HepG2 (cell line): Measurements from ENCODE around the gene UBTD2. TPM values are rescaled to one million over a fixed set of nuclear protein-coding genes. Genes with fewer than 3 reads are reported as not detected.

Source experiments
- ATAC-seq: fragments of 200-7000 bp; cut with Tn5 transposase; 3 replicates; pipeline ENCODE4 v1.9.1; 2020; ENCODE audit warnings: mild to moderate bottlenecking, moderate library complexity
- BruUV-seq: library from RNA; stranded (reverse); fragments of 400-500 nt; replicated peaks from 2 replicates; lab custom pipeline; 2021; lab: Mats Ljungman, UMichigan
- CTCF ChIA-PET: fragments of 300-600 bp; formaldehyde crosslinking; extraction: SDS; loops from one replicate; lab custom pipeline; 2021; ENCODE audit warnings: low total read pairs, inconsistent platforms, low intra/inter-chr PET ratio; lab: Yijun Ruan, JAX
- POLR2A ChIA-PET: fragments of 350-600 bp; sonication (Branson Sonifier 250); formaldehyde crosslinking; loops from one replicate; lab custom pipeline; 2020; ENCODE audit warnings: antibody characterized with exemption, inconsistent platforms; lab: Yijun Ruan, JAX
- DNase-seq: peaks from one replicate; pipeline ENCODE4 v3.0.0-alpha.2; 2015; ENCODE audit warnings: low spot score
- FAIRE-seq: peaks from 3 replicates; lab custom pipeline; 2011; peaks lifted over from hg19 to GRCh38; lab: Jason Lieb, UNC
- H2AFZ ChIP-seq: one replicate; pipeline ENCODE4 v1.6.1; 2011; ENCODE audit warnings: low read length, inconsistent platforms
- H3K27ac ChIP-seq: fragments of 300-600 bp; 3 replicates; pipeline ENCODE4 v1.8.0; 2011; ENCODE audit warnings: mixed run types, mild to moderate bottlenecking, mixed read lengths, low read length, inconsistent platforms; ENCODE audit not compliant: insufficient read depth; ENCODE audit errors: extremely low read length
- H3K27me3 ChIP-seq, 2 experiments: fragments of 200-600 bp in 1 of 2; 2 replicates in 1 of 2; 3 replicates in 1 of 2; pipeline versions ENCODE4 v1.6.0 to v1.8.0; 2011; ENCODE audit warnings: low read length in 2 of 2, mild to moderate bottlenecking in 2 of 2, moderate library complexity in 2 of 2, inconsistent platforms in 1 of 2; ENCODE audit not compliant: insufficient read depth in 2 of 2, control insufficient read depth in 1 of 2
- H3K36me3 ChIP-seq, 2 experiments: fragments of 200-600 bp in 1 of 2; replicated peaks in 1 of 2; 2 replicates in 1 of 2; 3 replicates in 1 of 2; pipeline versions ENCODE4 v1.5.1 to v1.8.0; 2011; ENCODE audit warnings: low read length in 2 of 2, inconsistent platforms in 1 of 2; ENCODE audit not compliant: insufficient read depth in 2 of 2, control insufficient read depth in 1 of 2
- H3K4me1 ChIP-seq: 2 replicates; pipeline ENCODE4 v1.5.1; 2012; ENCODE audit warnings: low read length, inconsistent platforms; ENCODE audit not compliant: insufficient read depth
- H3K4me2 ChIP-seq: 2 replicates; pipeline ENCODE4 v1.6.0; 2011; ENCODE audit warnings: low read depth, low read length, inconsistent platforms
- H3K4me3 ChIP-seq, 3 experiments: fragments of 200-600 bp in 1 of 3; sonication (generic), shearing (Covaris generic) in 1 of 3; replicated peaks in 1 of 3; 2 replicates each; pipeline ENCODE4 v1.5.1; 2011 to 2016; ENCODE audit warnings: low read length in 3 of 3, inconsistent platforms in 2 of 3, low read depth in 2 of 3, mild to moderate bottlenecking in 2 of 3, control low read depth in 1 of 3, mixed read lengths in 1 of 3; ENCODE audit not compliant: insufficient read depth in 1 of 3
- H3K79me2 ChIP-seq: one replicate; pipeline ENCODE4 v1.6.1; 2011; ENCODE audit warnings: low read length, inconsistent platforms; ENCODE audit not compliant: insufficient read depth
- H3K9ac ChIP-seq: 2 replicates; pipeline ENCODE4 v1.6.0; 2011; ENCODE audit warnings: mild to moderate bottlenecking, low read depth, low read length, inconsistent platforms; ENCODE audit not compliant: insufficient read depth
- H3K9me3 ChIP-seq: 2 replicates; pipeline ENCODE4 v1.5.1; 2012; ENCODE audit warnings: mild to moderate bottlenecking, low read length
- H4K20me1 ChIP-seq: 2 replicates; pipeline ENCODE4 v1.6.0; 2011; ENCODE audit warnings: inconsistent platforms, mild to moderate bottlenecking, low read length, moderate library complexity; ENCODE audit not compliant: insufficient read depth
- AHR ChIP-seq: IDR thresholded peaks from 2 replicates; pipeline ENCODE4 v1.6.1; 2018; ENCODE audit warnings: missing genetic modification reagents, missing compliant biosample characterization
- HMGA1 ChIP-seq: sonication (generic); formaldehyde crosslinking; conservative IDR thresholded peaks from 2 replicates; pipeline ENCODE4 v1.4.0; 2020; ENCODE audit warnings: missing genetic modification reagents
- ZFX ChIP-seq: sonication (generic); formaldehyde crosslinking; IDR thresholded peaks from 2 replicates; pipeline ENCODE4 v1.4.0; 2020; ENCODE audit warnings: mild to moderate bottlenecking, low read depth, missing genetic modification reagents, moderate library complexity
- WGBS: methylation state at CpG from one replicate; pipeline ENCODE4 v1.1.6; 2017; ENCODE audit warnings: low lambda C conversion rate; 5-methylcytosine and 5-hydroxymethylcytosine counted together
- in situ Hi-C: cut with HindIII; loops from 2 replicates; pipeline ENCODE4 v1.10.0; 2017; ENCODE audit warnings: low pct_unique_long_range_greater_than_20kb; ENCODE audit not compliant: extremely low pct_ligation_motif_present
- intact Hi-C: fragments of 100-400 bp; cut with micrococcal nuclease; formaldehyde crosslinking; loops from one replicate; pipeline ENCODE4 v1.10.0; 2022; ENCODE audit not compliant: unreplicated experiment
- polyA plus RNA-seq, 8 experiments: library from polyadenylated mRNA; depleted of rRNA in 3 of 8; stranded (reverse) in 7 of 8; unstranded in 1 of 8; fragments of >200 nt; fragmentation: Illumina TruSeq in 4 of 8; extraction: Trizol in 4 of 8; gene quantifications; 2 replicates each; pipeline versions ENCODE4 v1.2.1 to v1.2.3, GENCODE V29; 2011 to 2016; ENCODE audit warnings: low read depth in 4 of 8, missing spikeins in 1 of 8, mixed read lengths in 1 of 8; ENCODE audit not compliant: insufficient read depth in 1 of 8
- total RNA-seq, 5 experiments: library from RNA; depleted of rRNA; stranded (reverse); fragments of >200 nt; fragmentation: Illumina TruSeq; extraction: Trizol; gene quantifications; 2 replicates each; pipeline ENCODE4 v1.2.3, GENCODE V29; 2016; ENCODE audit warnings: low read depth in 1 of 5
- TF ChIP-seq, protein P1 (sequence below): sonication (generic); formaldehyde crosslinking; IDR thresholded peaks from 2 replicates; pipeline ENCODE4 v1.5.0; 2020; ENCODE audit warnings: mild to moderate bottlenecking, missing genetic modification reagents, borderline replicate concordance
- TF ChIP-seq, protein P2 (sequence below): sonication (generic); formaldehyde crosslinking; IDR thresholded peaks from 2 replicates; pipeline ENCODE4 v1.4.0; 2020; ENCODE audit warnings: mild to moderate bottlenecking, missing genetic modification reagents

The UBTD2 gene
- total and polyA plus RNA-seq, 2 of the 13 experiments (the other 11 are each of a cell fraction or from before 2014, with no cell fraction given), result 15.2 to 24.1 TPM

GRCh38 chr5:172189693-172190296 is 93.8 kb downstream of the UBTD2 start:
- no peaks in the 10 kb centered on the region for H3K27me3 ChIP-seq
- no TSS peak for BruUV-seq

More at GRCh38 chr5:172189693-172190296, 93.8 kb downstream of the UBTD2 start:
- H3K9me3 ChIP-seq, result no peaks in the 10 kb centered on the region
- H3K4me2 ChIP-seq, result peak overlapping the region; percentile 93
- DNase-seq (no peak), FAIRE-seq (no peak), ATAC-seq (no peak)
- peaks cover 6% of the 10 kb centered on the region for H3K79me2 ChIP-seq
- 0 out of 5 replicates have a peak, but pooled peaks cover 0 to 1% of the 10 kb centered on the region in 2 experiments for H3K36me3 ChIP-seq
- in situ Hi-C loops (loop anchor here (5.0 kb wide), 1 partner anchor 77 kb away; no protein-coding TSS in a partner anchor), intact Hi-C loops (loop anchor here (2.0 kb wide), 1 partner anchor 25 kb away; no protein-coding TSS in a partner anchor)
- CTCF ChIA-PET, result interaction anchor here (1.8 to 3.0 kb wide), 2 partner anchors 67 to 84 kb away, joined by 5 to 40 read pairs; no protein-coding TSS in a partner anchor
- TF ChIP-seq AHR (CRISPR knock-in tag) (no peak), HMGA1 (no peak), ZFX (CRISPR knock-in tag) (peak; percentile 48)
- TF ChIP-seq, protein P1, sequence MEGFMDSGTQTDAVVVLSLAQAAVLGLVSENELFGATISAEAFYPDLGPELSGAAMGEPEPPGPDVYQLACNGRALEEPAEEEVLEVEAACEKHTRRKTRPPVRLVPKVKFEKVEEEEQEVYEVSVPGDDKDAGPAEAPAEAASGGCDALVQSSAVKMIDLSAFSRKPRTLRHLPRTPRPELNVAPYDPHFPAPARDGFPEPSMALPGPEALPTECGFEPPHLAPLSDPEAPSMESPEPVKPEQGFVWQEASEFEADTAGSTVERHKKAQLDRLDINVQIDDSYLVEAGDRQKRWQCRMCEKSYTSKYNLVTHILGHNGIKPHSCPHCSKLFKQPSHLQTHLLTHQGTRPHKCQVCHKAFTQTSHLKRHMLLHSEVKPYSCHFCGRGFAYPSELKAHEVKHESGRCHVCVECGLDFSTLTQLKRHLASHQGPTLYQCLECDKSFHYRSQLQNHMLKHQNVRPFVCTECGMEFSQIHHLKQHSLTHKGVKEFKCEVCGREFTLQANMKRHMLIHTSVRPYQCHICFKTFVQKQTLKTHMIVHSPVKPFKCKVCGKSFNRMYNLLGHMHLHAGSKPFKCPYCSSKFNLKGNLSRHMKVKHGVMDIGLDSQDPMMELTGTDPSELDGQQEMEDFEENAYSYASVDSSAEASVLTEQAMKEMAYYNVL, result peak; percentile 48; the same call in 1 of the 2 replicates
- TF ChIP-seq, protein P2, sequence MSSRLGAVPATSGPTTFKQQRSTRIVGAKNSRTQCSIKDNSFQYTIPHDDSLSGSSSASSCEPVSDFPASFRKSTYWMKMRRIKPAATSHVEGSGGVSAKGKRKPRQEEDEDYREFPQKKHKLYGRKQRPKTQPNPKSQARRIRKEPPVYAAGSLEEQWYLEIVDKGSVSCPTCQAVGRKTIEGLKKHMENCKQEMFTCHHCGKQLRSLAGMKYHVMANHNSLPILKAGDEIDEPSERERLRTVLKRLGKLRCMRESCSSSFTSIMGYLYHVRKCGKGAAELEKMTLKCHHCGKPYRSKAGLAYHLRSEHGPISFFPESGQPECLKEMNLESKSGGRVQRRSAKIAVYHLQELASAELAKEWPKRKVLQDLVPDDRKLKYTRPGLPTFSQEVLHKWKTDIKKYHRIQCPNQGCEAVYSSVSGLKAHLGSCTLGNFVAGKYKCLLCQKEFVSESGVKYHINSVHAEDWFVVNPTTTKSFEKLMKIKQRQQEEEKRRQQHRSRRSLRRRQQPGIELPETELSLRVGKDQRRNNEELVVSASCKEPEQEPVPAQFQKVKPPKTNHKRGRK (CRISPR knock-in tag), result peak; percentile 87
- peak overlapping the region; percentile 11; the same call in 1 of the 2 replicates for H3K9ac ChIP-seq
- H3K4me1 ChIP-seq, result peaks cover 41% of the 10 kb centered on the region
- H3K27ac ChIP-seq, result no peak overlapping the region
- 29% methylated on average over 3 of the region's 3 CpGs for WGBS
- peak overlapping the region; percentile 81 for H2AFZ ChIP-seq
- H3K4me3 ChIP-seq, result peak overlapping the region; percentile 22 to 91 (median 53)
- H4K20me1 ChIP-seq, result no peaks in the 10 kb centered on the region
- POLR2A ChIA-PET, result interaction anchor here (1.7 to 5.0 kb wide), 4 partner anchors 15 to 183 kb away, joined by 6 to 48 read pairs (median 14); partner anchors contain the start of gene FBXW11
